ENCODE results near the gene CHST6.
"Not testable (repeated sequence)": the region's sequence is repeated elsewhere in the genome, so short reads cannot be mapped to it uniquely, and the experiment has no call there.

The CHST6 gene

GRCh38 chr16:75477680-75478473 lies 17.4 kb downstream of the CHST6 start:
- DNase-seq (ENCODE audit: low read depth in 4 of 4, low spot score in 1 of 4): no peak

GRCh38 chr16:75476817-75477216 lies 18.4 kb downstream of the CHST6 start:
- DNase-seq (ENCODE audit: low read depth in 4 of 4, low spot score in 1 of 4): no peak

- no peak for DNase-seq (ENCODE audit: low read depth in 4 of 4, low spot score in 1 of 4)
These were observed 19.8 kb downstream of the CHST6 start for GRCh38 chr16:75475420-75475847.

- no peak for DNase-seq (ENCODE audit: low read depth in 4 of 4, low spot score in 1 of 4)
These were observed 22.0 kb downstream of the CHST6 start for GRCh38 chr16:75472908-75473877.

- DNase-seq (ENCODE audit: low read depth in 4 of 4, low spot score in 1 of 4): no peak
These were observed 23.3 kb downstream of the CHST6 start for GRCh38 chr16:75471723-75472633.

GRCh38 chr16:75466760-75467159 lies 28.5 kb downstream of the CHST6 start:
- no peak for DNase-seq (ENCODE audit: low read depth in 4 of 4, low spot score in 1 of 4)

GRCh38 chr16:75464122-75464918 lies 30.9 kb downstream of the CHST6 start, which contains the start of gene TMEM170A:
Gene TMEM170A, minus strand, starts transcription at chr16:75464689. Its CDS starts 89 bp downstream, at chr16:75464600.
- DNase-seq (ENCODE audit: low read depth in 4 of 4, low spot score in 1 of 4): peak; percentile 96 to 99 (median 99)

GRCh38 chr16:75463389-75464121 lies 31.7 kb downstream of the CHST6 start:
- peak in 3 of 4 experiments; percentile 2 to 16 (median 15) for DNase-seq (ENCODE audit: low read depth in 4 of 4, low spot score in 1 of 4)

GRCh38 chr16:75462806-75463205 lies 32.4 kb downstream of the CHST6 start:
- no peak for DNase-seq (ENCODE audit: low read depth in 4 of 4, low spot score in 1 of 4)

GRCh38 chr16:75461575-75461974 lies 33.7 kb downstream of the CHST6 start:
- DNase-seq (ENCODE audit: low read depth in 4 of 4, low spot score in 1 of 4): no peak

GRCh38 chr16:75460446-75460845 lies 34.8 kb downstream of the CHST6 start:
- DNase-seq (ENCODE audit: low read depth in 4 of 4, low spot score in 1 of 4): no peak

GRCh38 chr16:75459691-75460090 lies 35.5 kb downstream of the CHST6 start:
- no peak for DNase-seq (ENCODE audit: low read depth in 4 of 4, low spot score in 1 of 4)

- no peak for DNase-seq (ENCODE audit: low read depth in 4 of 4, low spot score in 1 of 4)
These were observed 36.8 kb downstream of the CHST6 start for GRCh38 chr16:75458439-75458838.

GRCh38 chr16:75458029-75458428 lies 37.2 kb downstream of the CHST6 start:
- no peak for DNase-seq (ENCODE audit: low read depth in 4 of 4, low spot score in 1 of 4)

GRCh38 chr16:75457485-75458021 lies 37.7 kb downstream of the CHST6 start:
- no peak for DNase-seq (ENCODE audit: low read depth in 4 of 4, low spot score in 1 of 4)

- DNase-seq (ENCODE audit: low read depth in 4 of 4, low spot score in 1 of 4): no peak
These were observed 38.3 kb downstream of the CHST6 start for GRCh38 chr16:75456971-75457370.

- not testable (repeated sequence) for DNase-seq (ENCODE audit: low read depth in 4 of 4, low spot score in 1 of 4)
These were observed 38.8 kb downstream of the CHST6 start for GRCh38 chr16:75456486-75456885.

GRCh38 chr16:75455677-75456076 lies 39.6 kb downstream of the CHST6 start:
- DNase-seq (ENCODE audit: low read depth in 4 of 4, low spot score in 1 of 4): no peak
